Prostate gland (tissue), 2 donors: ENCODE data around the gene BCL2L11.
A peak's percentile ranks its signal among the peaks of the same experiment; 100 is the strongest.

ENCODE experiments used
- POLR2A ChIP-seq: fragments of 450-650 bp; IDR thresholded peaks from one replicate; pipeline ENCODE4 v1.6.1; 2016; ENCODE audit warnings: antibody characterized with exemption, mild to moderate bottlenecking
- TF ChIP-seq, protein P1 (sequence below), 4 experiments: fragments of 200-600 bp in 2 of 4; fragments of 450-650 bp in 2 of 4; sonication (generic) in 2 of 4; IDR thresholded peaks; 1 replicate in 3 of 4; 2 replicates in 1 of 4; pipeline ENCODE4 v1.5.1; 2016 to 2019; ENCODE audit warnings: antibody characterized with exemption in 4 of 4, mild to moderate bottlenecking in 2 of 4, moderate library complexity in 2 of 4

GRCh38 chr2:111121828-111122630, 1.3 kb downstream of the BCL2L11 start:
- TF ChIP-seq, protein P1, sequence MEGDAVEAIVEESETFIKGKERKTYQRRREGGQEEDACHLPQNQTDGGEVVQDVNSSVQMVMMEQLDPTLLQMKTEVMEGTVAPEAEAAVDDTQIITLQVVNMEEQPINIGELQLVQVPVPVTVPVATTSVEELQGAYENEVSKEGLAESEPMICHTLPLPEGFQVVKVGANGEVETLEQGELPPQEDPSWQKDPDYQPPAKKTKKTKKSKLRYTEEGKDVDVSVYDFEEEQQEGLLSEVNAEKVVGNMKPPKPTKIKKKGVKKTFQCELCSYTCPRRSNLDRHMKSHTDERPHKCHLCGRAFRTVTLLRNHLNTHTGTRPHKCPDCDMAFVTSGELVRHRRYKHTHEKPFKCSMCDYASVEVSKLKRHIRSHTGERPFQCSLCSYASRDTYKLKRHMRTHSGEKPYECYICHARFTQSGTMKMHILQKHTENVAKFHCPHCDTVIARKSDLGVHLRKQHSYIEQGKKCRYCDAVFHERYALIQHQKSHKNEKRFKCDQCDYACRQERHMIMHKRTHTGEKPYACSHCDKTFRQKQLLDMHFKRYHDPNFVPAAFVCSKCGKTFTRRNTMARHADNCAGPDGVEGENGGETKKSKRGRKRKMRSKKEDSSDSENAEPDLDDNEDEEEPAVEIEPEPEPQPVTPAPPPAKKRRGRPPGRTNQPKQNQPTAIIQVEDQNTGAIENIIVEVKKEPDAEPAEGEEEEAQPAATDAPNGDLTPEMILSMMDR (IDR thresholded peaks at IDR 0.05): peak in 1 of 4 experiments; percentile 3
- peak; percentile 94 for TF ChIP-seq POLR2A
